PFSK-1 (cell line): Measurements from ENCODE around the gene CCDC112.

Source experiments
- FOXP2 ChIP-seq: optimal IDR thresholded peaks from 2 replicates; pipeline ENCODE3; 2011; ENCODE audit warnings: borderline replicate concordance, control low read depth, inconsistent platforms; ENCODE audit not compliant: insufficient read depth; ENCODE audit errors: extremely low read length, extremely low read depth
- POLR2AphosphoS5 ChIP-seq: IDR thresholded peaks from 2 replicates; pipeline ENCODE4 v1.6.1; 2012; ENCODE audit warnings: low read depth, mild to moderate bottlenecking, control low read depth, low read length, moderate library complexity
- SIN3A ChIP-seq: IDR thresholded peaks from 2 replicates; pipeline ENCODE4 v1.6.1; 2012; ENCODE audit warnings: mild to moderate bottlenecking, low read length, moderate library complexity, borderline replicate concordance; ENCODE audit not compliant: insufficient read depth
- TAF1 ChIP-seq: IDR thresholded peaks from 2 replicates; pipeline ENCODE4 v1.6.1; 2012; ENCODE audit warnings: low read length, control low read depth, borderline replicate concordance; ENCODE audit not compliant: insufficient read depth
- TF ChIP-seq, protein P1 (sequence below), 2 experiments: IDR thresholded peaks; 2 replicates each; pipeline versions ENCODE4 v1.6.1 to v1.8.0; 2011 to 2012; ENCODE audit warnings: low read depth in 2 of 2, low read length in 2 of 2, control low read depth in 1 of 2, inconsistent platforms in 1 of 2, mild to moderate bottlenecking in 1 of 2, moderate library complexity in 1 of 2; ENCODE audit not compliant: insufficient read depth in 1 of 2

The CCDC112 gene

DNA sequence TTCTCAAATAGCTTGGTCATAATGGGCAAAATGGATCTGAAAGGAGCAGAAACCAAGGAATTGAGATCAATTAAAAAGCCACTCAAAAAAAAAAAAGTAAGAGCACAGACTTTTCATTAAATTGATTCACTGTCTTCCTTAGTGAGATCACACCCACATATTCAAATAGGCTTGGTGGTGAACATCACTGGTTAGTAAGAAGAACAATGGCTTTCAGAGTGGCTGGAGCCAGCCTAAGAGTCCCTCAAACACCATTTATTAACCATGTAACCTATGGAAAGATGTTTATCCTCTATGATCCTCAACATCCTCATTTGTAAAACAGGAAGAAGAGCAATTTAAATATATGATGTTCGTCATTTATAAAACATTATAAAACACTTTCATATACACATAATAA lies 12.4 kb downstream of the CCDC112 start:
- TF ChIP-seq TAF1, result no peak
- TF ChIP-seq FOXP2, result no peak
- TF ChIP-seq SIN3A, result no peak
- no peak for TF ChIP-seq POLR2AphosphoS5
- TF ChIP-seq, protein P1, sequence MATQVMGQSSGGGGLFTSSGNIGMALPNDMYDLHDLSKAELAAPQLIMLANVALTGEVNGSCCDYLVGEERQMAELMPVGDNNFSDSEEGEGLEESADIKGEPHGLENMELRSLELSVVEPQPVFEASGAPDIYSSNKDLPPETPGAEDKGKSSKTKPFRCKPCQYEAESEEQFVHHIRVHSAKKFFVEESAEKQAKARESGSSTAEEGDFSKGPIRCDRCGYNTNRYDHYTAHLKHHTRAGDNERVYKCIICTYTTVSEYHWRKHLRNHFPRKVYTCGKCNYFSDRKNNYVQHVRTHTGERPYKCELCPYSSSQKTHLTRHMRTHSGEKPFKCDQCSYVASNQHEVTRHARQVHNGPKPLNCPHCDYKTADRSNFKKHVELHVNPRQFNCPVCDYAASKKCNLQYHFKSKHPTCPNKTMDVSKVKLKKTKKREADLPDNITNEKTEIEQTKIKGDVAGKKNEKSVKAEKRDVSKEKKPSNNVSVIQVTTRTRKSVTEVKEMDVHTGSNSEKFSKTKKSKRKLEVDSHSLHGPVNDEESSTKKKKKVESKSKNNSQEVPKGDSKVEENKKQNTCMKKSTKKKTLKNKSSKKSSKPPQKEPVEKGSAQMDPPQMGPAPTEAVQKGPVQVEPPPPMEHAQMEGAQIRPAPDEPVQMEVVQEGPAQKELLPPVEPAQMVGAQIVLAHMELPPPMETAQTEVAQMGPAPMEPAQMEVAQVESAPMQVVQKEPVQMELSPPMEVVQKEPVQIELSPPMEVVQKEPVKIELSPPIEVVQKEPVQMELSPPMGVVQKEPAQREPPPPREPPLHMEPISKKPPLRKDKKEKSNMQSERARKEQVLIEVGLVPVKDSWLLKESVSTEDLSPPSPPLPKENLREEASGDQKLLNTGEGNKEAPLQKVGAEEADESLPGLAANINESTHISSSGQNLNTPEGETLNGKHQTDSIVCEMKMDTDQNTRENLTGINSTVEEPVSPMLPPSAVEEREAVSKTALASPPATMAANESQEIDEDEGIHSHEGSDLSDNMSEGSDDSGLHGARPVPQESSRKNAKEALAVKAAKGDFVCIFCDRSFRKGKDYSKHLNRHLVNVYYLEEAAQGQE (IDR thresholded peaks at IDR 0.05; ENCODE audit: insufficient read depth in 1 of 2, low read depth in 2 of 2, low read length in 2 of 2), result no peak

DNA sequence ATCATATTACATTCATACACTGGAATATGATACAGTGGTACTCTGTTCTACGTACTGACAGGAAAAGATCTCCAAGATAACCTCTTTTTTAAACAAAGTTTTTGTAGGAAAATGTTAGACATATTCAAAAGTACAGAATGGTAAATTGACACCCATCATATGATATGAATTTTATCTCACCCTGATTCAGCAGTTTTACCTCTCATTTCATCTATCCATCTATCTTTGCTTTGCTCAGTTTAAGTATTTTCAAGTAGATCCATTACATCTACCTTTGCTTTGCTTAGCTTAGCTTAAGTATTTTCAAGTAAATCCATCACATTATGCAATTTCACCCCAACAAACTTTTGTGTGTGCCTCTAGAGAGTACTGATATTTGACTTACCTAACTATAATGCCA lies 14.3 kb downstream of the CCDC112 start:
- TF ChIP-seq POLR2AphosphoS5, result no peak
- no peak for TF ChIP-seq SIN3A
- no peak for TF ChIP-seq FOXP2
- TF ChIP-seq TAF1, result no peak
- TF ChIP-seq, protein P1 (IDR thresholded peaks at IDR 0.05; ENCODE audit: insufficient read depth in 1 of 2, low read depth in 2 of 2, low read length in 2 of 2), result no peak

DNA sequence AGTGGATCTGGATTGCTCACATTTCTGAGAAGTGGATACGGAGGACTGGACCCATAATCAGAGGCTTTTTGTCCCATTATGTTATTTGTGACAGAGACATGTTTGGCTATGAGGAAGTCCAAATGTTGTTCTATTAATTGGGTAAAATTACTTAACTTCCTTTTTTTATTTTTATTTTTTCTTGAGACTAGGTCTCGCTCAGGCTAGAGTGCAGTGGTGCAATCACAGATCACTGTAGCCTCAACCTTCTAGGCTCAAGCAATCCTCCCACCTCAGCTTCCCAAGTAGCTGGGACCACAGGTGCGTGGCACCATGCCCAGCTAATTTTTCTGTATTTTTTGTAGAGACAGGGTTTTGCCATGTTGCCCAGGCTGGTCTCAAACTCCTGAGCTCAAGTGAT lies 21.9 kb downstream of the CCDC112 start:
- no peak for TF ChIP-seq FOXP2
- TF ChIP-seq, protein P1 (IDR thresholded peaks at IDR 0.05; ENCODE audit: insufficient read depth in 1 of 2, low read depth in 2 of 2, low read length in 2 of 2), result no peak
- no peak for TF ChIP-seq TAF1
- no peak for TF ChIP-seq SIN3A
- TF ChIP-seq POLR2AphosphoS5, result no peak

DNA sequence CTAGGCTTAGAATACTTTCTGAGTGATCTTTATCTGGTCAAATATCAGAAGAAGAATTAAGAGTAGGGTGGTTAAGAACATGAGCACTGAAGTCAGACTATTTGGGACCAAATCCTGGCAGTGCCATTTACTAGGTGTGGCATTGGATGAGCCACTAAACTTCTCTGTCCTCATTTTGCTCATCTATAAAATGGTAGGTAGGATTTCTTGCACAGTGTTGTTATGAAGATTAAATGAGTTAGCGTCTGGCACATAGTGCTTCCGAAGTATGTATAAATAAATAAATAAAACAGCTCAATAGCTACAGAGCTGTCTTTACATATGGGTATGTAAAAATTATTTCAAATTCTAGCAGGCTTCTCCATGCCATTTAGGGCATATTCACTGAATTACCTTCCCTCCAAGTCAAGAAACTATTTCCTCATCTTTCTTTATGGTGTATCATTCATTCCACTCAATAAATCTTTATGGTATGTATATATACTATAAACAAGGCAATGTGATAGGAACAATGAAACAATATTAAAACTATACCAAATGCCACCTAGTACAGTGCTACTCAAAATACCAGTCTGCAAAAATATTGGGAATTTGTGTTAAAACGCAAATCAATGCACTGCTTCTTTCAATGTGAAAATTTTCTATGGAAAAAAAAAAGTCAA lies 24.0 kb downstream of the CCDC112 start:
- TF ChIP-seq TAF1 (no peak), POLR2AphosphoS5 (no peak), FOXP2 (no peak), SIN3A (no peak)
- TF ChIP-seq, protein P1 (IDR thresholded peaks at IDR 0.05; ENCODE audit: insufficient read depth in 1 of 2, low read depth in 2 of 2, low read length in 2 of 2), result no peak
